ENCODE data around the gene EMC10.
"Not testable (repeated sequence)": the region's sequence is repeated elsewhere in the genome, so short reads cannot be mapped to it uniquely, and the experiment has no call there.

EMC10 gene

DNA sequence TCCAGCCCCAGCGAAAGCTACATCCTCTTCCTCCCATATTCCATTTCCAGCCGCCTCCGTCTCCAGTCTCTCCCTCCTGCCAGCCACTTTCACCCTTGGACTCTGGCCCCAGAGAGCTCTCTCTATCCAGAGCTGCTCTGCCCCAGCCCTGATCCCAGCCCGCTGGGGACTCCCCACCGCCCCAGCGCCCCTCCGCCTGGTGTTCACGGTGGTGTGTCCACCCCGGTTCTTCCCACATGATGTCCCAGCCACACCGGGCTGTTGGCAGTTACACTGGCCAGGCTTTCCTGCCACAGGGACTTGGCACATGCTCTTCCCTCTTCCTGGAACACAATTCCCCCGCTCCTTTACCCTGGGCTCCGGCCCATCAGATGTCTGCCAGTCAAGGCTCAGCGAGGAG lies 11.3 kb upstream of the EMC10 start:
- Histone ChIP-seq H3K4me3 (ENCODE audit: low read length in 2 of 2) (no peak overlapping the region), H3K36me3 (ENCODE audit: control insufficient read depth in 2 of 2, insufficient read depth in 2 of 2, low read length in 2 of 2) (no peaks in the 10 kb centered on the region), H3K27ac (ENCODE audit: low read length) (no peak overlapping the region), H3K4me1 (ENCODE audit: control insufficient read depth, insufficient read depth, low read length) (no peaks in the 10 kb centered on the region), H3K9ac (ENCODE audit: low read length in 2 of 2) (no peak overlapping the region), H3K9me3 (ENCODE audit: control insufficient read depth in 2 of 2, low read length in 2 of 2) (no peaks in the 10 kb centered on the region), H3K27me3 (ENCODE audit: control insufficient read depth in 1 of 2, insufficient read depth in 2 of 2, low read length in 2 of 2) (peaks cover 8 to 24% of the 10 kb centered on the region in 2 donors)

DNA sequence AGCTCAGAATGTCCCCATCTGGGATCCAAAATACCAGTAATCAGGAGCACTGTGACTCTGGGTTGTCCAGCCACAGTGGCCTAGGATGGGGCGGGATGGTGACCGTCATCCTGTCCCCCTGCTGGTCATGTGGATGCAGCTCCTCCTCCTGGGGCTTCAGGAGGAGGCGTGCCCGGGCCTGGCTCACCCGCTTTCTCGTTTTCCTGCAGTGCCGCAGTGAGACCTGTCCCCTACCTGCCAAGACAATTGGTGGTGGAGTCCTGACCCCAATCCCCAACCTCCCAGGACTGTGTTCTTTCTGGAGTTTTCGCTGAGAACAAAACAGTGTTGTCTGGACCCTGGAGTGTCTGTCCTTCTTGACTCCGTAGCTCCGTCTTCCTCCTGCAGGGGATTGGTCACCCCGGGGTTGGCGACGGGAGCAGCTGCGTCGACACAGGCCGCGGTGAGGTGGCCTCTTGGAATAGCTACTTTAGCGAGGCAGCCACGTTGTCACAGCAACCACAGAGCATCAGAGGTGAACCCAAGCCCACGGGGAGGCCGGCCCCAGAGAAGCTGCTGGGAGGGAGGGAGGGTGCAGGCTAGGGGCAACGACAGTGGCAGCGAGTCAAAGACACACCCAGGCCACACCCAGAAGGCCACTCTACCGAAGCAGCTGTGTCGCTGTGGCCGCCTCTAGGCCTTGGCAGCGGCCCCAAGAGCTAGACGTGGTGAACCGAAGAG lies 10.2 kb upstream of the EMC10 start:
- no peaks in the 10 kb centered on the region for H3K4me1 ChIP-seq (ENCODE audit: control insufficient read depth, insufficient read depth, low read length)
- peaks cover 4 to 18% of the 10 kb centered on the region in 2 donors for H3K27me3 ChIP-seq (ENCODE audit: control insufficient read depth in 1 of 2, insufficient read depth in 2 of 2, low read length in 2 of 2)
- no peak overlapping the region for H3K27ac ChIP-seq (ENCODE audit: low read length)
- H3K9ac ChIP-seq (ENCODE audit: low read length in 2 of 2): no peak overlapping the region
- H3K9me3 ChIP-seq (ENCODE audit: control insufficient read depth in 2 of 2, low read length in 2 of 2): no peaks in the 10 kb centered on the region
- no peaks in the 10 kb centered on the region for H3K36me3 ChIP-seq (ENCODE audit: control insufficient read depth in 2 of 2, insufficient read depth in 2 of 2, low read length in 2 of 2)
- H3K4me3 ChIP-seq (ENCODE audit: low read length in 2 of 2): no peak overlapping the region

DNA sequence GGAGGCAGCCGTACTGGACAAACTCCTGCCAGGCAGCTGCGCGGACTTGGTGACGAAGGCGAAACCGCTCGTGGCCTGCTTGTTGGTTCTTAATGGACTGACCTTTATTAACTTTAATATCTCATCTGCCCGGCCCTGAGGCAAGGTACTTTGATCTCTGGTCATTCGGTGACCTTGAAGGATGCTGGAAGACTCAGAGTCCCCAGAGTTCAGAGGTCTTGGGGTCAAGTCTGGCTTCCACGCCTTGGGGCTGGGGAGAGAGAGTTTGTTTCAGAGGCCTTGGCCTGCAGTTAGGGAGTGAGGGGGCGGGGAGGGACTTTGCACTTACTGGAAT lies 9.6 kb upstream of the EMC10 start:
- no peaks in the 10 kb centered on the region for H3K9me3 ChIP-seq (ENCODE audit: control insufficient read depth in 2 of 2, low read length in 2 of 2)
- H3K4me3 ChIP-seq (ENCODE audit: low read length in 2 of 2): no peak overlapping the region
- H3K27ac ChIP-seq (ENCODE audit: low read length): no peak overlapping the region
- H3K36me3 ChIP-seq (ENCODE audit: control insufficient read depth in 2 of 2, insufficient read depth in 2 of 2, low read length in 2 of 2): no peaks in the 10 kb centered on the region
- peaks cover 1 to 13% of the 10 kb centered on the region in 2 donors for H3K27me3 ChIP-seq (ENCODE audit: control insufficient read depth in 1 of 2, insufficient read depth in 2 of 2, low read length in 2 of 2)
- no peak overlapping the region for H3K9ac ChIP-seq (ENCODE audit: low read length in 2 of 2)
- no peaks in the 10 kb centered on the region for H3K4me1 ChIP-seq (ENCODE audit: control insufficient read depth, insufficient read depth, low read length)

DNA sequence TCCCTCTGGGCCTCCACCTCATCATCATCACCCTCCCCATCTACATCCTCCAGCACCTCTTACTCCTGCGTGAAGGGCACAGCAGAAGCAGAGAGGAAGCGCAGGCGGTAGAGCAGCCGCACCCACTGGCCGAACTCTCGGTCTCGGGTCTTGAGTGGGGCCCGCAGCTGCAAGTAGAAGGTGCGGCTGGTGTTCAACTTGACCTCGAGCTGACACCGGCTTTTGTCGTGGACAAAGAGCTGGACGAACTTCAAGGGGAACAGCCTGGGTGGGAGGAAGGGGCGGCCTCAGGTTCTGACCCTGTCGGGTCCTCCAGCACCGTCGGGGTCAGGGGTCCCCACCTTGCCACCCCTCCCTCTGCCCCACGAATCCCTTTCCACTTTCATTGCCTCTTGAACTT lies 8.7 kb upstream of the EMC10 start:
- Histone ChIP-seq H3K36me3 (ENCODE audit: control insufficient read depth in 2 of 2, insufficient read depth in 2 of 2, low read length in 2 of 2) (no peaks in the 10 kb centered on the region), H3K9me3 (ENCODE audit: control insufficient read depth in 2 of 2, low read length in 2 of 2) (no peaks in the 10 kb centered on the region), H3K27me3 (ENCODE audit: control insufficient read depth in 1 of 2, insufficient read depth in 2 of 2, low read length in 2 of 2) (peaks cover 0 to 12% of the 10 kb centered on the region in 2 donors), H3K4me1 (ENCODE audit: control insufficient read depth, insufficient read depth, low read length) (no peaks in the 10 kb centered on the region), H3K9ac (ENCODE audit: low read length in 2 of 2) (no peak overlapping the region), H3K27ac (ENCODE audit: low read length) (no peak overlapping the region), H3K4me3 (ENCODE audit: low read length in 2 of 2) (no peak overlapping the region)

DNA sequence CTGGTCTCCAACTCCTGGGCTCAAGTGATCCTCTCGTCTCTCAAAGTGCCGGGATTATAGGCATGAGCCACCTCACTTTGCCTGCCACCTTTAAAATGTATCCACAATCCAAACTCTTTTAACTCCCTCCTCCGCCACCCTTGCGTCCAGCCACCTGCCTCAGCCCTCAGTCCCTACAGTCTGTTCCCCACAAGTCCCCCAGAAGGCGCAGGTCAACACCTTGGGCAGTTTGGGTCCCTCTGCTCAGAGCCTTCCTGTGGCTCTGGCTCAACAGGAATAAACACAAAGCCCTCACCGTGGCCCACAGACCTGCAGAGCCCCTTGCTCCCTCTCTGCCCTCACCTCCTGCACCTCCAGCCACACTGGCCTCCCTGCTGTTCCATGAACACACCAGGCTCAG lies 7.5 kb upstream of the EMC10 start:
- no peak overlapping the region for H3K27ac ChIP-seq (ENCODE audit: low read length)
- no peaks in the 10 kb centered on the region for H3K9me3 ChIP-seq (ENCODE audit: control insufficient read depth in 2 of 2, low read length in 2 of 2)
- H3K36me3 ChIP-seq (ENCODE audit: control insufficient read depth in 2 of 2, insufficient read depth in 2 of 2, low read length in 2 of 2): no peaks in the 10 kb centered on the region
- H3K27me3 ChIP-seq (ENCODE audit: control insufficient read depth in 1 of 2, insufficient read depth in 2 of 2, low read length in 2 of 2): peaks cover 0 to 12% of the 10 kb centered on the region in 2 donors
- H3K4me1 ChIP-seq (ENCODE audit: control insufficient read depth, insufficient read depth, low read length): no peaks in the 10 kb centered on the region
- no peak overlapping the region for H3K9ac ChIP-seq (ENCODE audit: low read length in 2 of 2)
- no peak overlapping the region for H3K4me3 ChIP-seq (ENCODE audit: low read length in 2 of 2)

DNA sequence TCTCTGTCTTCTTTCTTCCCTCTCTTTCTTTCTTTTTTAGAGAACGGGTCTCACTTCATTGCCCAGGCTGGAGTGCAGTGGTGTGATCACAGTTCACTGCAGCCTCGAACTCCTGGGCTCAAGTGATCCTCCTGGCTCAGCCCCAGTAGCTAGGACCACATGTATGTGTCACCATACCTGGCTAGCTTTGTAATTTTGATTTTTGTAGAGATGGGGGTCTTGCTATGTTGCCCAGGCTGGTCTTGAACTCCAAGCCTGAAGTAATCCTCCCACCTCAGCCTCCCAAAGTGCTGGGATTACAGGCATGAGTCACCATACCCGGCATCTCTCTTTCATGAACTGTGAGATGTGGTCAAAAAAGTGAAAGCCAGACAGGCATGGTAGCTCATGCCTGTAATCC lies 3.0 kb upstream of the EMC10 start:
- not testable (repeated sequence) for H3K27me3 ChIP-seq (ENCODE audit: control insufficient read depth in 1 of 2, insufficient read depth in 2 of 2, low read length in 2 of 2); H3K9me3 ChIP-seq (ENCODE audit: control insufficient read depth in 2 of 2, low read length in 2 of 2); H3K27ac ChIP-seq (ENCODE audit: low read length); H3K4me3 ChIP-seq (ENCODE audit: low read length in 2 of 2); H3K9ac ChIP-seq (ENCODE audit: low read length in 2 of 2); H3K36me3 ChIP-seq (ENCODE audit: control insufficient read depth in 2 of 2, insufficient read depth in 2 of 2, low read length in 2 of 2)
- peaks cover 11% of the 10 kb centered on the region for H3K4me1 ChIP-seq (ENCODE audit: control insufficient read depth, insufficient read depth, low read length)

DNA sequence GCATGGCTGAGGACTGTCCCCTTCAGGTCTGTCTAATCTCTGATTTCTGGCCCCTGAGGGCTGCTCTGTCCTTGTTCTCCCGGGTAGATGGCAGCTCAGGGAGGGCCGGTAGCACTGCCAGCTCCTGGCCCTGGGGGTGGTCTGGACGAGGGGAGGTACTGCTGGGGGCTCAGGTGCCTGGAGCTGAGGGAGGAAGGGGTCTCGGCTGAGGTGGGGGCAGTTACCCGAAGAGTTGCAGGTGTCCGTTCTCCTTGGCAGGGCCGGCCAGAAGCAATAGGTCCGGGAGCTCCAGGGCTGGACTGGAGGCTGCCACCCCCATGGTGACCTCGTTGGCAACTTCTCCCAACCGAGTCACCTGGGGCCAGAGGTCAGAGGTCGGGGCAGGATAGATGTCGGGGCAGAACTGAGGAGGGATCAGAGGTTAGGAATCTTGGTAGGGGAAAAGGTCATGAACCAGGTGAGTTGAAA lies 1.2 kb upstream of the EMC10 start:
- no peaks in the 10 kb centered on the region for H3K9me3 ChIP-seq (ENCODE audit: control insufficient read depth in 2 of 2, low read length in 2 of 2)
- H3K27ac ChIP-seq (ENCODE audit: low read length): no peak overlapping the region
- H3K36me3 ChIP-seq (ENCODE audit: control insufficient read depth in 2 of 2, insufficient read depth in 2 of 2, low read length in 2 of 2): peaks cover 5 to 14% of the 10 kb centered on the region in 2 donors
- peaks cover 11% of the 10 kb centered on the region for H3K4me1 ChIP-seq (ENCODE audit: control insufficient read depth, insufficient read depth, low read length)
- H3K9ac ChIP-seq (ENCODE audit: low read length in 2 of 2): no peak overlapping the region
- H3K4me3 ChIP-seq (ENCODE audit: low read length in 2 of 2): no peak overlapping the region
- no peaks in the 10 kb centered on the region for H3K27me3 ChIP-seq (ENCODE audit: control insufficient read depth in 1 of 2, insufficient read depth in 2 of 2, low read length in 2 of 2)

DNA sequence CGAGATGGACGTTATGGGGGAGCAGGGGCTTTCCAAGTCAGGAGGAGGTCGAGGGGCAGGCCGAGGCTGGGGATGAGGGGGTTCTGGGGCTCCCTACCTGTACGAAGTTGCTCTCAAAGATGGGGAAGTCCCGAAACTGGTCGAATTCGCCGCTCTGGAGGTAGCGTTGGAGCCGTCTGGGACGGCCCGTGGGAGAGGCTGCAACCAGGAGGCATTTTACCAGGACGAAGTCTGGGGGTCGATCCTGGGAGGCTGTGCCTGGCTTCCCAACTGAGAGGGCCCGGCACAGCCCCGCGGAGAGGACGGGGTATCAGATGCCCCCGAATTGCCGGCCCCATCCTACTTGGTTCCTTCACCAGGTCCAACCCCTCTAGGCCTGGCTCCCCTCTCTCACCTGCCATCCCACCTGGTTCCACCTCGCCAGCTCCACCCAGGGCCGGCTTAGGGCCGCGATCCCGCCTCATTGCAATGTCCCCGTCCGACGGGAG lies 527 bp upstream of the EMC10 start:
- H3K9me3 ChIP-seq (ENCODE audit: control insufficient read depth in 2 of 2, low read length in 2 of 2): no peaks in the 10 kb centered on the region
- H3K27ac ChIP-seq (ENCODE audit: low read length): peak overlapping the region; percentile 58
- H3K9ac ChIP-seq (ENCODE audit: low read length in 2 of 2): no peak overlapping the region
- H3K4me3 ChIP-seq (ENCODE audit: low read length in 2 of 2): peak overlapping the region; percentile 49 to 96
- H3K36me3 ChIP-seq (ENCODE audit: control insufficient read depth in 2 of 2, insufficient read depth in 2 of 2, low read length in 2 of 2): peaks cover 7 to 14% of the 10 kb centered on the region in 2 donors
- peaks cover 11% of the 10 kb centered on the region for H3K4me1 ChIP-seq (ENCODE audit: control insufficient read depth, insufficient read depth, low read length)
- no peaks in the 10 kb centered on the region for H3K27me3 ChIP-seq (ENCODE audit: control insufficient read depth in 1 of 2, insufficient read depth in 2 of 2, low read length in 2 of 2)

DNA sequence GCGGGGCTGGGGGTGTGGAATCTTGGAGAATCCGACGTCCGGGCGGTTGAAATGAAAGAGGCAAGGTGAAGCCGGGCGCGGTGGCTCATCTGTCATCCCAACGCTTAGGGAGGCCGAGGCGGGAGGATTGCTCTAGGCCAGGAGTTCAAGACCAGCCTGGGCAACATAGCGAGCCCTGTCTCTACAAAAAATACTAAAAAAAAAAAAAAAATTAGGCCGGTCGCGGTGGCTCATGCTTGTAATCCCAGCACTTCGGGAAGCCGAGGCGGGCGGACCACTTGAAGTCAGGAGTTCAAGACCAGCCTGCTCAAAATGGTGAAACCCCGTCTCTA lies 566 bp downstream of the EMC10 start:
- Histone ChIP-seq H3K27ac (ENCODE audit: low read length) (no peak overlapping the region), H3K36me3 (ENCODE audit: control insufficient read depth in 2 of 2, insufficient read depth in 2 of 2, low read length in 2 of 2) (peaks cover 14 to 17% of the 10 kb centered on the region in 2 donors), H3K4me1 (ENCODE audit: control insufficient read depth, insufficient read depth, low read length) (peaks cover 11% of the 10 kb centered on the region), H3K27me3 (ENCODE audit: control insufficient read depth in 1 of 2, insufficient read depth in 2 of 2, low read length in 2 of 2) (no peaks in the 10 kb centered on the region), H3K4me3 (ENCODE audit: low read length in 2 of 2) (peak overlapping the region; percentile 96 to 99), H3K9me3 (ENCODE audit: control insufficient read depth in 2 of 2, low read length in 2 of 2) (no peaks in the 10 kb centered on the region), H3K9ac (ENCODE audit: low read length in 2 of 2) (peak overlapping the region; percentile 93)

DNA sequence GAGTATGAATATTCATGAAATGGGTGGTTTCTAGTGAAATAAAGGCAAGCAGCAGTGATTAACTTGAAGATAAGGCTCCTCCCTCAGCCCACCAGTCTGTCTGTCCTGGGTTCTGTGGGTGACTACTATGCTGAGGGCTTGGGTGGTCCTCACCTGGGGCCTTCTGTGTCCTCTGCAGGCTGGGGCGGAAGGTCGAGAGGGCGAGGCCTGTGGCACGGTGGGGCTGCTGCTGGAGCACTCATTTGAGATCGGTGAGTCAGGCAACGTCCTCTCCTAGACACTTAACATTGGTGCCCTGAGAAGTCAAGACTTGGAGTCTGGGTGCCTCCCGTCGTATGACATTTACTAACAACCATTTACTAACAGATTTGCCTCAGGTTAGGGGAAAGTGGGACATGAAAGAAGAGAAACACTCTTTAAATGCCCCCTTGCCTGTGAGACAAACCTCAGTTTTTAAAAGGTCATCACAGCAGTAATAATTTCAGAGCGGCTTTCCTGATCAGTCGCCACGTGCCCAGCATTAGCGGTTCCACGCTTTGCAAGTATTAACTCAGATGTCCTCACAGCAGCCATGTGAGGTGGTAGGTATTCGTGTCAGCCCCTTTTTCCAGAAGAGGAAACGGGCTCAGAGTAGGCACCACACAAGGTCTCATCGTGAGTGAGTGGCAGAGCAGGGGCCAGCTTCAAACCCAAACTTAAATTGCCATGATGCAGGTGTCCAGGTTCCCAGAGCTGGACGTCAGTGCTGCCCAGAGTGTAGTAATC lies 1.6 kb downstream of the EMC10 start:
- Histone ChIP-seq H3K27ac (ENCODE audit: low read length) (no peak overlapping the region), H3K36me3 (ENCODE audit: control insufficient read depth in 2 of 2, insufficient read depth in 2 of 2, low read length in 2 of 2) (peaks cover 14 to 21% of the 10 kb centered on the region in 2 donors), H3K4me1 (ENCODE audit: control insufficient read depth, insufficient read depth, low read length) (peaks cover 11% of the 10 kb centered on the region), H3K9ac (ENCODE audit: low read length in 2 of 2) (peak overlapping the region in 1 of 2 donors; percentile 36), H3K9me3 (ENCODE audit: control insufficient read depth in 2 of 2, low read length in 2 of 2) (no peaks in the 10 kb centered on the region), H3K4me3 (ENCODE audit: low read length in 2 of 2) (peak overlapping the region in 1 of 2 donors; percentile 96), H3K27me3 (ENCODE audit: control insufficient read depth in 1 of 2, insufficient read depth in 2 of 2, low read length in 2 of 2) (no peaks in the 10 kb centered on the region)
